NCI-H1092 treated with DMSO at 0.1 percent for 48 hours (cell line): ENCODE measurements around the gene TSPAN4.

Experiments used
- DNase-seq: peaks from one replicate; lab custom pipeline; 2025; lab: John Stamatoyannopoulos, UW

TSPAN4 gene, protein sequence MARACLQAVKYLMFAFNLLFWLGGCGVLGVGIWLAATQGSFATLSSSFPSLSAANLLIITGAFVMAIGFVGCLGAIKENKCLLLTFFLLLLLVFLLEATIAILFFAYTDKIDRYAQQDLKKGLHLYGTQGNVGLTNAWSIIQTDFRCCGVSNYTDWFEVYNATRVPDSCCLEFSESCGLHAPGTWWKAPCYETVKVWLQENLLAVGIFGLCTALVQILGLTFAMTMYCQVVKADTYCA

DNA sequence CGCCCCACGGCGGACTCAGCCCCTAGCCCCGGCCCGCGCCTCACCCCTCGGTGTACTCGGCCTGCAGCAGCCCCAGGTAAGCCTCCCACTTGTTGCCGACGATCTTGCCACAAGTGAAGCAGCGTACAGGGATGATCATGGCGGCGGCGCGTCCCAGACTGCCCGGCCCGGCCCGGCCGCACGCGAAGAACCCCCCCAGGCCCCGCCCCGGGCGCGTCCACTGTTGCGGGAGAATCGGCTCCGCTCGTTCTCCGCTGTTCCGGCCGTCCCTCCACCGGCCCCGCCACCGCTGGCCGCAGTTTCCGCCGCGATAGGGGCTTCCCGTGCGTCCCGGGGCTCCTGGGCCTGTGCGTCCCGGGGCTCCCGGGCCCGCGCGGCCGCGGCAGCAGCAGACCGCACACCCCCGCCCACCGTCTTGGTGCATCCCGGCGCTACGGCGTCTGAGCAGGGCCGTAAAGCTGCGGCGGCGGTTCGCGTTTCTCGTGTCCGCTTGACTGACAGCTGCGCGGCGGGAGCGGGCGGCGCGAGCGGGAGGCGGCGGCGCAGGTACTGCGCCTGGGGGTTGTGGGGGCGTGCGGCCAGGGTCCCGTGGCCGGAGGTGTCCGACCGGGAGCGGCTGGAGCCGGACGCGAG lies at the start of gene TSPAN4, which contains the start of gene POLR2L:
Gene TSPAN4, plus strand, starts transcription at position 483 of the 633 bp plus-strand sequence. CDS start 7,453 bp downstream, outside the sequence.
Gene POLR2L, minus strand, starts transcription at position 160 of the 633 bp plus-strand sequence. Its CDS starts 21 bp downstream, at position 139.
- DNase-seq: peak; percentile 82

DNA sequence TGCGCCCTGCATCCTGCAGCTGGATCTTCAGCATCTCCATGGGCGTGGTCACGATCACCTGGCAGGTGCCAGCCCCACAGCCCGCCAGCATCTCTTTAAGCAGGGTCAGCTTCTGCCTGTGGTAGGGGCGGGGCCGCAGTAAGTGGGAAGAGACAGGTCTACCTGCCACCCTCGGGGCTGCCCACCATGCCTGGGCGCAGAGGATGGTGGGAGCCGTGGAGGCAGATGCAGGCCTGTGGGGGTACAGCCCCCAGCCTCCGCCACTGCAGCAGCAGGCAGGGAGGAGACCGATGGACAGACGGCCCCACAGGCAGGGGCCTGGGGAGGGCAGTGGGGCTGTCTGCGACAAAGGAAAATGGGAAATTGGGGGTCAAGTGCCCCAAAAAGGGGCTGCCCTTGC lies 49.8 kb upstream of the TSPAN4 start:
- no peak for DNase-seq

DNA sequence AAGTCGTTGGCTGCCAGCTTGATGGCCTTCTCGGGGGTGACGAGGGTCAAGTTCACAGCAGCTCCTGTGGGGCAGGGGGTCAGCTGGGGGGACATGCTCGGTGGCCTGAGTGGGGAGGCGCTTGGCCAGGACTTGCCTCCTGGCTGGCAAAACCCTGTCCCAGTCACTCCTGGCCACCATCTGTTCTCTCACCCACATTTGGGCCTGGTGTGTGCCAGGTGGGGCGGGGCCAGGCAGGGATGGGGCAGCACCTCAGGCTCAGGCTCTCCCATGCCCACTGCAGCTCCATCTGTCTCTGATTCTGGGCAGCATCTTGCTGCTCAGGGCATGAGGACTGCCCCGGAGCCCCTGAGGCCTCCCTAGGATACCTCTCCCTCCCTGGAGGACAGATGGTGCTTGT lies 49.1 kb upstream of the TSPAN4 start:
- DNase-seq: no peak

DNA sequence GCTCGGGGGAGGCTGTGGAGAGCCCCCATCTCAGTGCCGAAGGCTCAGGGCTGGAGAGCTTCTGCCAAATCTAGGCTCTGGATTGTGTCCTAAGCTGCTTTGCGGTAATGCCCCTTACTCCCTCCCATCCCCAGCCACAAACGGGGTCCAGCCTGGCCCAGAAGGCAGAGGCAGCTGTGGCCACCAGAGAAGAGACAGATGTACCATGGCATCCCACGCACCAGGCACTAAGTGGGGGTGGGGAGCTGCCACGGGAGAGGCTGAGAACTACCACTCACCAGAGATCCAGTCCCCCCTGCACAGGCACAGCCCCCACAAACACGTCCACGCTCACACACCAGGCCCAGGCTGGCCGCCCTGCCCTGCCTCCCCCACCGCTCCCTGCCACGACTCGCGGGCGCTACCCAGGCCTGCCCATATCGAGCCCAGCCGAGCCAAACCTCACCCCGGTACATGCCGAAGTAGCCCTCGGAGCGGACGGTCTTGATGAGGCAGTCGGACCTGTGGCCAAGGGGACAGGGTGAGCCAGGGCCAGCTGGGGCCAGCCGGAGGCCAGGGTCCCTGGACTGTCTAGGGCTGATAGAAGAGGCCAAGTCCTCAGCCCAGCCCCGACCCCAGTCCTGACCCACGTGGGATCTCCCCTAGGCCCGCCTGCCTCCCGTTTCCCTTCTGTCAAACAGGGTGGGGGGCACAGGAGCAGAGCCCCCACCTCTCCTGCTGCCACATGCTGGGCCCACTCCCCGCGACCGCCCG lies 48.5 kb upstream of the TSPAN4 start:
- no peak for DNase-seq

DNA sequence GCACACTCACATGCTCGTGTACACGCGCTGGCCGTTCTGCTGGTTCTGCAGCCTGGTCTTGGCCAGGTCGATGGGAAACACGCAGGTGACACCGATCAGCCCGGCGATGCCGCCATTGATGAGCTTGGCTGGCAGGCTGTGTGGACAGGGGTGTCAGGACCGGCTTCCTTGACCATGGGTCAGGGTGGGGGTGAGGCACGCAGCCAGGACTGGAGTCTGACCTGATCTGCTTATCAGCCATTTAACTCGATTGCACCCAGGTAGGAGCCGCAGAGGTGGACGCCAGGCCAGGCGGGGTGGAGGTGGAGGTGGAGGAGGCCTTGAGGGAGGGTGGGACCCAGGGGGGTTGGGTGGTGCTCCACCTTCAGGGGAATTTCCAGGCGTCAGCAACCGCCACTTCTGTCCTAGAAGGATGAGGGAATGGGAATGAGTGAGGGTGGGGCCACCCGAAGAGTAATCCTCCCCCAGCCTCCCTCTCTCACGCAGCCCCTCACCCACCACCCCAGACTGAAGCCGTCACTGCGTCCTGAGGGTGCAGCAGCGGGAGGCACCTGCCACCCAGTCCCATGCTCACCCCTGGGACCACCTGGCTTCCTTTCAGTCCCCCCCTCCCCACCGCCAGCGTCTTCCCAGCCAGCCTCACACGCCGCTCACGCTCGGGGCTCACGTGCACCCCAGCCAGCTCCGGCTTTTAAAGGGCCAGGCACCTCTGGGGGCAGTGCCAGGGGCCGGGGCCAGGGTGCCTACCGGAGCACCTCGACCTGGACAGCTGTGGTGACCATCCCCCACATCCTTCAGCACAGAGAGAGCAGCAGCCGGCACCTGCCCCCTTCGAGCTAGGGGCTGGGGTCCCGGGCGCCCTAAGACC lies 47.7 kb upstream of the TSPAN4 start:
- no peak for DNase-seq

DNA sequence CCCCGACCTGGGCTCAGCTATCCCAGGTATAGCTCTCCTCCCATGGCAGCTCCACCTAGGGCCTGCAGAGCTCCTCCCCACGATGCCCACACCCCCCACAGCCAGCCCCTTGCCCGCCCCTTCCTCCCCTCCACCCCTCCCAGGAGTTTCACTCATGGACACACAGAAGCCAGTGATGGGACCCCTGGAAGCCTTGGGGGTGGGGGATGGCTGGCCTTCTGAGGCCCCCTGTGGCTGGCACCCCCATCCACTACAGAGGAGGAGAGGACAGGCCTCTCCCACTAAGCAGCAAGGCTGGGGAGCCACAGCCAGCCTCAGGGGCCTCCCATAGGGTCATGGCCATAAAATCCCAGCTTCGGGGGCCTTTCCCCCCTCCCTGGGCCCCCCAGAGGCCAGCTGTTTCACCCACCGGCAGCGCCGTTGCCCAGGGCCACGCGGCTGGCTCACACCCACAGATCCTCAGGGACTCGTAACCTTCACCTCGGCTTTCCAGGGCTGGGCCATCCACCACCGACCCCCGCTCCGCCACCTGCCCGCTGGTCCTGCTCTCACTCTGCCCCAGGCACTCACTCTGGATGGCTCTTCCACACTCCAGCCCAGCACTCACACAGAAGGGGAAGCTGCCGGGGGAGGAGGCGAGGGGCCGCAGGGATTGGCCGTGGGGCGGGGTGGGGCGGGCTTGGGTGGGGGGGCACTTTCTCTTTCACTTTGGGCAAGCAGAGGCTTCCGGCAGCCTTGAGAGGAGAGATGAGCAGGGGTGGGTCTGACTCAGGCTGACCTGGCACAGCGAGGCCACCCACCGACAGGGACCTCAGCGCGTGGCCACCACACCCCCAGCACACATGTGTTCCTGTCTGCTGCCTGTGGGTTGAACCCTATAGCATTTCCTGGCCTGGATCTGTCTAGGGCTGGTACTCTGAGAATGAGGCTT lies 46.8 kb upstream of the TSPAN4 start:
- DNase-seq: peak; percentile 59

DNA sequence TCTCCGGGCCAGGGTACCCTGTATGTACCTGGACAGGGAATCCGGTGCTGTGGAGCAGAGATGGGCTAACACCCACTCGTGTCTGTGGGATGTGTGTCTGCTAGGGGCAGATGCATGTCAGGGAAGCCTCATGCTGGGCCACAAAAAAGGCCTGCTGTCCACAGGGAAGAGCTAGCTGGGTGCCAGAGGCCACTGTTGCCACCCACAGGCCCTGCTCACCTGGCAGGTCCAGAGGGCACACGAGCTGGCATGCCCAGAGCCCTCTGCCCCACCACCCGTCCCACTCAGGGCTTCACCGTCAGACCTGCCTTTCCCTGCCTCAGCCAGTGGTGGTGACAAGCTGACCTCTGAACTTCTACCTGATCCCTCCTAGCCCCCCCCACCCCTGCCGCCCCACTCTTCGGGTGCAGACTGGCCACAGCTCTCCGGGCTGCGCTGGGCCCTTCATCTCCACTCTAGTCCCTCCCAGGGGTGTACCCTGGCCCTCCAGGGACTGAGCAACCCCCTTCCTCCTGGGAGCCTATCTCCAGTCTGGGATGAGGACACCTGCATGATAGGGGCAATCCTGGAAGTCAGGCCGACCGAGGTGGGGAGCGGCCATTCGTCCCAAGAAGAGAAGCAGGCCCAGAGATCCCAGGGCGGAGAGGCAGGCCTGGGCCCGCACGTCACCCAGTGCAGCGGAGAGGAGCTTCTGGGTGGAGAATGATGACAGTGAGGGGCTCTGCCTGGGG lies 45.9 kb upstream of the TSPAN4 start:
- no peak for DNase-seq

DNA sequence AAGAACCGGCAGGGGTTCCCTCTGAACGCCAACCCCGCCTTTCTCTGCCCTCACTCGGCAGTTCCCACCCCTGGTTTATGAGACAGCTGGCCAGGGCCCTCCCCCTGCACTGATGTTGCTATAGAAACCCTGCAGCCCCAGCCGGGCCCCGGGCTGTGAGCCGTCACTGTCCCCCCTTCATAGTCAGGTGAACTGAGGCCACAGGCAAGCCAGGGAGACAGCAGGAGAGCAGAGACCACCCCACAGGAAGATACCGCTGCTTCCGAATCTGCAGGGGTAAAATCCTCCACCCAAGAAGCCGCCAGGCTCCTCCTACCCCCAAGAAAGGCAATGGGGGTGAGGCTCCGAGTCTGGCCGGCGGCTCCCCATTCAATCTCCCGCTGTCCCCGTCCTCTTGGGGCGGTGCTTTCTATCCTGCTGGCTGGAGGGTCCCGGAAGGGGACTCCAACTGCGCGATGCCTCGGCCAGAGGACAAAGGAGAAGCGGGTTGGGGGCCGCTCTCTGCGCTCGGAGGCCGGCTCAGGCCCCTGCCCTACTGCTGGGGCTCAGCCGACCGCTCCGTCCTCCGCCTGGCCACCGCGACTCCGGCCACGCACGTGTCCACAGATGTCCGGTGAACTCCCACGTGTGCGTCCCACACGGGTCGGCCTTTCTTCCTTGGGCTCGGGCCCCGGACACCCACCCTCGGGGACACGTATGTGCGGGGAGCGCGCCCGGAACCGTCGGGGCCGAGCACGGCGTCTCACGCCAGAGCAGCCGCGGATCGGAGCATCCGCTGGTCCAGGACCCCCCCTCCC lies 45.2 kb upstream of the TSPAN4 start:
- DNase-seq: peak; percentile 82

DNA sequence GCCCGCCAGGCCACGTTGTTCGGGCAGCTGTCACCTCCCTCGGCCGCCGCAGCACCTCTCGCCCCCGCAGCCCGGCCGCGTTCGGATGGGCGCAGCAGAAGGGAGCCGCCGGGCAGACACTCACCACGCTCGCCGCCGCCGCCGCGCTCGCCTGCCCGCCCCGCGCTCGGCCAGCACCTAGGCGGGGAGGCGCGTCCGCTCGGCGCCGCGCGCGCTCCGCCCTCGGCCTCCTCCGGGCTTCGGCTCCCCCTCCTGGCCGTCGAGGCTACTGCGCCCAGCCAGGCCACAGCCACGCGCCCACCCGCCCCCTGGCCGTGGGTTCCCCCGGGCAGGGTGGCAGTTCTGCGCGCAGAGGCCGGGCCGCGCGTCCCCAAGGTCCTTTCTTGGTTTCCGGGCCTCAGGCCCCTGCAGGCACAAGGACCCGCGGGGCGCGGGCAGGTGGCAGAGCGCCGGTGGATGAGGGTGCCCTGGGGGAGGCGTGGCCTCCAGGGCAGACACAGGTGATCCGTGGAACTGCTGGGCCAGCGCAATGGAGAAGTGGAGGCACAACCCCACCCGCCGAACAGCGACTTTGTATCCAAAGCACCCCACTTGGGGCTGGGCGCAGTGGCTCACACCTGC lies 44.4 kb upstream of the TSPAN4 start, which contains the start of gene SLC25A22:
Gene SLC25A22, minus strand, starts transcription at position 189 of the 621 bp plus-strand sequence. CDS start 3,275 bp downstream, outside the sequence.
- DNase-seq: peak; percentile 75

DNA sequence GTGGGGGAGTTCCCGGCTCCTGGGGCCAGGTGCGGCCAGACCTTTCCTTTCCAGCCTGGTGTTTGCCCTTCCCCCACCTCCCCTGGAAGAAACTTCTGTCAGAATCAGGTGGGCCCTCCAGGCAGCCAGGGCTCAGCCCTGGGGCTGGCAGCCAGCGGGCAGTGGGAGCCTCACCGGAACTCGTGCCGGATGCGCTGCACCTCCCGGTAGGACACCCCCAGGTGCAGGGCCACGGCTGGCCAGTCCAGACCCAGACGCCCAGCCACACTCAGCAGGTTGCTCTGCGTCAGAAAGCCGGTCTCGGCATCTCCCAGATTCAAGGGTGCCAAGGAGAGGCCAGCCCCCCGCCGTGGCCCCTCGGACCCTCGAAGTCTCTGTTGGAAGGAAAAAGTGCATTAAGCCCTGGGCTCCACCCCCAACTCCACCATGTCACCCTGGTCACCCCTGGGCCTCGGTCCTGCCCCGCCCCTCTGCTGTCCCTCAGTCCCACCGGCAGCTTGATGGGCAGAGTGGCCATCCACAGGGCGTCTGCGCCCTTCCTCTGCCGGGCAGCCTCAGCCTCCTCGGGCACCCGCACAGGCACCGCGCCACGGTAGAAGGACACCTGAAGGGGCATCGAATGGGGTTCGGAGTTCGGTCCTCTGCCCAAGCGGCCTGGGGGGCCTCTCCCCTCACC lies 42.9 kb upstream of the TSPAN4 start:
- DNase-seq: no peak

DNA sequence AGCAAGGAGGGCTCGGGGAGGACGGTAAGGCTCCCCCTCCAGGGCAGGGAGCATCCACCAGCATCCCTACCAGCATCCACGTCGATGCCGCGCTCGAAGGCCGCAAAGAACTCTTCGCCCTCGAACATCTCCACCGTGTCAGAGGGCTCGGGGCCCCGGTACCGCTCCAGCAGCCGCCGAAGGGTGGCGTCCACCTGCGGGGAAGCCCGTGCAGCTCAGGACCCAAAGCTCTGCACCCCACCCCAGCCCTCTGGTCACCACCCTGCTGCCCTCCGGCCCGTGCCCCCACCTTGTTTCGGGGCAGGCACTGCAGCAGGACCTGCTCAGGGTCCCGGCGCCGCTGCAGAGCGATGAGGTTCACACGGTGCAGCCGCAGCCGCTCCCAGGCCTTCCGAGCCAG lies 42.2 kb upstream of the TSPAN4 start:
- DNase-seq: no peak

DNA sequence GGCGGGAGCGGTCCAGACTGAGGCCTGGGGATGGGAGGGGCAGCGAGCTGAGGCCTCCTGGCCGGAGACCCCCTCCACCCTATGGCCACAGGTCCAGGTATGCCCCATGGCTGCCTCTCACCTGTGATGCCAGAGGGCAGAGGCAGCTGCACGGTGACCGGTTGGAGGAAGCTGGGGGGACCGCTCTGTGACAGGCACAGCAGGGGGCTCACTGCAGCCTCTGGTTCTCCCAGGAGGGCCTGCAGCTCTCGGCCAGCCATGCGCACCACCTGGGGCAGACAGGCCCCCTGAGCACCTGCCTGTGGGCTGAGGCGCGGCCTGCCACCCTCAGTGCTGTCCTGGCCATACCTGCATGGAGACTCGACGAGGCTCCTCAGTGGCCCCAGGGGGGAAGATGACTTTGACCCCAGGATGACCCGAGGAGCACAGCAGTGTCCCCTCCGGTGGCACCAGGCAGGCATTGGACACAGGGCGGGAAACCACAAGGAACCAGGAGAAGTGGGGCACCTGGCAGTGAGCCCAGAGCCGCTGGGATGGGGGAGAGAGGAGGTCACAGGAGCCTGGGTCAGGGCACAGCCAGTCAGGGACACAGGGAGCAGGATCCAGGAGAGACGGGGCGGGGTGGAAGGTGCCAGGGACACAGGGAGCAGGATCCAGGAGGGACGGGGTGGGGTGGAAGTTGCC lies 41.4 kb upstream of the TSPAN4 start:
- DNase-seq: no peak

DNA sequence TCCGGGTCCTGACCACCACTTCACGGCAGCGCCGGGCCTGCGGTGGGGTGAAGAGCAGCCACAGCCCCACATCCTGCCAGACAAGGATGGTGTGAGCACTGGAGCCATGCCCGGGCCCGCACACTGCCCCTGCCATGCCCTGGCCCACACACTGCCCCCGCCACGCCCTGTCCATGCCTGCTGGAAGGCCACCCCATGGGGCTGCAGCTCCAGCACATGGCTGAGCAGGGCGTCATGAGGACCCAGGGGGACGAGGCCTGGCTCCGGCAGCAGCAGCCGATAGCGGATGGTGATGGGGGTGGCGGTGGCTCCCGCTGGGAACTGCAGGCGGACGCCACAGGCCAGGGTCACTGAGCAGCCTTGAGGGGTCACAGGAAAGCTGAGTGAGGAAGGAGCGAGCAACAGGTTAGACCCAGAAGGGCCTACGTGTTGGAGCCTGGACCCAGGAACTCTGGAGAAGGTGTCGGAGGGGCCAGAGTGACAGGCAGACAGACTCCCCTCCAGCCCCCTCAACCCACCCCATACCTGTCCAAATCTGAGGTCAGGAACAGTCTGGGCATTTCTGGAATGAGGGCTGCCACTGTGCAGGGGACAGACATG lies 40.5 kb upstream of the TSPAN4 start:
- DNase-seq: no peak

DNA sequence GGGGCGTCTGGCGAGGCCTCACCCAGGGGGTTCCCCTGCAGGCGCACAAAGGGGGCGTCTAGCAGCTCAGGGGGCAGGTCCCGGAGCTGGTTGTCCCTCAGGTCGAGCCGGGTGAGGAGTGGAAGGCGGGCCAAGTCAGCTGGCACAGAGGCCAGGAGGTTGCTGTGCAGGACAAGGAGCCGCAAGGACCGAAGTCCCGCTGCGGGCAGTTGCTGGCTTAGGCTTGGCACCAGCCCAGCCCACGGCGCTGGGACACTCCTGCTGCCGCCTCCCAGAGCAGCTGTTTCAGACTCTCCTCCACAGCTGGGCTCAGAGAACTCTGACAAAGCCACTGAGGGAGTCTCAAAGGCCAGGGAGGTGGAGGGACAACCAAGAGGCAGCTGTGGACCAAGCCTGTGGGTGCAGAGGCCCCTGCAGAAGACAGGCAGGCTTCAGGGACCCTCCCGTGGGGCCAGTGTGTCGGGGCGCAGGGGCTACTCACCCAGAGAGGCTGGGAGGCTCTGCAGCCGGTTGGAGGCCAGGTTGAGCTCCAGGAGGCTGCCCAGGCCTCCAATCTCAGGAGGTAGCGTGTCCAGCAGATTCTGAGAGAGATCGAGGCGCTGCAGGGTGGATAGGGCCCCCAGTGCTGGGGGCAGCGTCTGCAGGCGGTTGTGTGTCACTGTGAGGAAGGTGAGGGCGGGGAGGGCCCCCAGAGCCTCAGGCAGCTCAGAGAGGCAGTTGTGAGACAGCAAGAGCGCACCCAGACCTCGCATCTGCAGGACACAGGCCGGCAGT lies 39.8 kb upstream of the TSPAN4 start:
- DNase-seq: no peak

DNA sequence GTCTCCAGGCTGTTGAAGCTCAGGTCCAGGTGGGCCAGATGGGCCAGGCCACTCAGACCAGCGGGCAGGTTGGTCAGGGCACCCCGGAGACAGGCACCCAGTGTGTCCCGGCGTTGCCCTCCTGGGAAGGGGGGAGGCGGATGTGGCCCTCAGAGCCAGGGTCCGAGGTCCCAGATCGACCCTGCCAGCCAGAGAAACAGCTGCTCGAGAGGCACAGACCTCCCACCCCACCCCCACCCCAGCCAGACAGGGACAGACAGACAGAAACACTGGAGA lies 39.2 kb upstream of the TSPAN4 start:
- DNase-seq: no peak

DNA sequence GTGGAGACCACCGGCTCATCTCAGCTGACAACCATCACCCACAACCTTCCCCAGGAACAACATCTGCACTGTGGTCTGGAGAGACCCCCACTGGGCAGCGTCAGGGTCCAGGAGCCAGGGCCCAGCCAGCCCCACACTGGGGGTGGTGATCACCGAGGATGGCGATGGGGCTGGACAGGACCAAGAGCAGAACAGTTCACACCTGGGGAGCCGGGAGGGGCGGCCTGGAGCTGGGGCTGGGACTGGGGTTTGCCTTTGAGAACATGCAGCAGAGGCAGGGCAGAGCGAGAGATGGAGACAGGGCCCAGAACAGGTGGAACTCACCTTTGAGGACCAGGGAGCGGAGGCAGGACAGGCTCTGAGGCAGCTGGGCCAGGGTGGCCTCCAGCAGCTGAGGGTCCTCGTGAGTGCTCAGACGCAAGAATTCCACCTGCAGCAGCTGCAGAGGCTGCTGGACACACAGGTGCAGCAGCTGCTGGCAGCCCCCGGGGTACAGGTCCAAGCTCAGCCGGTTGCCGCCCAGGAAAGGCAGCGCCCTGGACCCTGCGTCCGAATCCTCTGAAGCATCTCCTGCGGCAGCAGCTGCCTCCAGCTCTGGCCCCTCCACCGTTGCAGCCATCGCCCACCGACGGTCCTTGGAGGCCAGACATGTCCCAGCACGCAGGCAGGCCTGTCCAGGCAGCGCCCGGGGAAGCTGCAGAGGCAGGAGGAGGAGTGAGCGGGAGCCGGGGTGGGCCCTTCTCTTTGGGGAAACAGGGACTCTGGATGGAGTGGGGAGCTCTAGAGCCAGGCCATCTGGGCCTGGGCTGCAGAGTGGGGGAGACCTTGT lies 38.7 kb upstream of the TSPAN4 start:
- no peak for DNase-seq
